ENCODE data around the gene MCTP1.

MCTP1 gene

DNA sequence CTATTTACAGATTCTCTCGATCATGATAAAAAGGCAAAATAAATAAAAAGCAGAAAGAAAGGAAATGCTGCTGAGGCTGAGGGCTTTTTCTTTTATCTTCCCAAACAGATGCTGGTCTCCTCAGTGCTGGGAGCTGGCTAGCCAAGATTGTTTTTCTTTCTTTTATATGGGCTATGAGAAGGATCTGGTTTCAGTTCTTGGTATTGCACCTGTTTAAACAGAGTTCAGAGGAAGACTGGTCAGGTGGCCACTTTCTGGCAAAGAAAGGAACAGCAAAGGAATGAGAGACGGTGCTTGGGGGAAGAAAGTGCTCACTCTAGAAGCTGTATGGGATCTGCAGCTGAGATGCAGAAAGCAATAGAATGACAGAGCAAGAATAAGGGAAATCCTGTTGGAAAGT is 577.5 kb downstream of the MCTP1 start:
- DNase-seq (ENCODE audit: low read depth, low spot score), result no peak

DNA sequence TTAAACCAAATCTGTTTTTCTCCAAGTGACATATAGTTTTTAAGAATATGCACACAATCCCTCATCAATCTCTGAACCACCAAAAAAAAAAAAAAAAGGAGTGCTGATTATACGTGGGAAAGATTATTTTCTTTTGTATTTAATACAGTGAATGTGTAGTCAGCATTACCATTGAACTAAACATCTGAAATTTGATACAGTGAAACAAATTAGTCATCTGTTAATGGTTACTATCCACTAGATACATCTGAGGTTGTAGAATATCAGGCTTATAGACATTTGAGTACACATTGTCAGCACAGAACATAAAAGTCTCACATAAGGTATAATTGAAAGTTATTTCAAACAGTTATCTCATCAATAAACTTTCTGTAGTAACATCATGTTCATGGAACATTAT is 579.5 kb downstream of the MCTP1 start:
- DNase-seq (ENCODE audit: low read depth, low spot score), result no peak

DNA sequence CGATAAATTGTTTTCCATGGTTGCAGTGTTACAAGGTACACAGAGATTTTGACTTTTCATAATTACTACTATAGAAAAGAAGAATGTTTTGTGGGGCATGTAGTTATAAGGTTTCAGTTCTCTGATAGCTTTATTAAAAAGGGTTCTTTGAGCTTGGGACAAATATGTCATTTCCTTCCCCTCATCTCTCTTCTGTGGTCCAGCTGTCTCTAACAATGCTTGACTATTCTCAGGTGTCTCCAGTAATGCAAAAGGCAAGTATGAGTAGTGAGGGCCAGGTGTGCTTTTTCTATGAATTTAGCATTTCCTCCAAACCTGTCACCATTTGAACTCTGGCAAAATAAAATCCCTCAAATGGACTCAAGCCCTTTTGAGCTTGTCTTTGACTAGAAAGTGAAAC is 582.2 kb downstream of the MCTP1 start:
- DNase-seq (ENCODE audit: low read depth, low spot score), result no peak

DNA sequence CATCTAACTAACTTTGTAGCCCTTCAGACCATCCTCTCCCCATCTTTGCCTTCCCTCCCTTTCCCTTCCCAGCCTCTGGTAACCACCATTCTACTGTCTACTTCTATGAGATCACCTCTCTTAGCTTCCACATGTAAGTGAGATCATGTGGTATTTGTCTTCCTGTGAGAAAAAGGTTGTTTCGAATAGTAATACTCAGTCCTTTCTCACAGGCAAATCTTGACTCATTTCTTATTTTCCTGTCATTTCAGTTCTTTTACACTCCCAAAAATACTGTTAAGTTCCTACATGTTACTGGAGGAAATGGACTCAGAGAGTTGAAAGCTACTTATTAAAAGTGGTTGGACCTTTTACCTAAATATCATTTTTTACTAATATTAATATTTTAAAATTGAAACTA is 584.3 kb downstream of the MCTP1 start:
- no peak for DNase-seq (ENCODE audit: low read depth, low spot score)

DNA sequence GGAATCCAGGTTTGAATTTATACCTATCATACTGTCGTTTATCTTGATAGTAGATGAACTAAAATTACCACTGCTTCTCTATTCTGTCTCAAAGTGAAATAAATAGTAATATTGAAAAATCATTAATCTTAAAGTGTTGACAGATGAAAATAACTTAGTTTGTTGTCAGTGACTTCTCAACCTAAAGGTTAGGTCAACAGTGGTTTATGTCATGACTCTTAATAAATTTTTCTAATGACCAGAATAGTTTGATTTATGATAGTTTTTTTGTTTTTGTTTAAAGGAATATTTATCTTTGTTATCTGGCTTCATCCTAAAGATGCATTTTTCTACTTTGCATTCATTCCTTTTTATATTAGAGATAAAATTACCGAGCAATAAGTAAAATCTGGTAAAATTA is 585.3 kb downstream of the MCTP1 start:
- no peak for DNase-seq (ENCODE audit: low read depth, low spot score)

DNA sequence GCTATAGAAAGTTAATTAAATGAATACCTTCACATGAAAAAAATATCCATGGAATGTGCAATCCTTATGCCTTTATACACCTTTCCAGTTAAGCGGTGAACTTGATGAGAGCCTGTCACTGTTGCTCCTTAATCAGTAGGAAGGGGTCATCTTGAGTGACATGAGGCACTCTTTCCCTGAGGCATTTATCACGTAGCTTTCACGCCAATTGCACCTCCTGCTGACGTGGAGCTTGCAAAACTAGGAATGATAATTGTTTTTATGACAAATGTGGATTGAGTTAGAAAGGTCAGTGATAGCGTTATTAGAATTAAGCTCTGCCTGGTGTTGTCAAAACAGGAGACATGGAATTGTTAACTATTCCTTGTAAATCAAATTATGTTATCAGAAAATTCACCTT is 586.7 kb downstream of the MCTP1 start:
- DNase-seq (ENCODE audit: low read depth, low spot score), result no peak

DNA sequence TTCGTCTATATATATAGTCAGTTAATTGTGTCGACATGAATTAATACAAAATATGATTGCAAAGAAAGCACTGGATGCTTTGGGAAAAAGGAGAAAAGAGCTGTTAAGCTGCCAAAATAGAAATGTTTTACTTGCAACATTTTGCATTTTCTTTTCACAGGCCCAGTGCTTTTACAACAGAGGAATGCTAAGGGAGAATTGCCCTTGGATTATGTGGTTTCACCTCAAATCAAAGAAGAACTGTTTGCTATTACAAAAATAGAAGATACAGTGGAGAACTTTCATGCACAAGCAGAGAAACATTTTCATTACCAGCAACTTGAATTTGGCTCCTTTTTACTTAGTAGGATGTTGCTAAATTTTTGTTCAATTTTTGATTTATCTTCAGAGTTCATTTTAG is 590.2 kb downstream of the MCTP1 start:
- no peak for DNase-seq (ENCODE audit: low read depth, low spot score)

DNA sequence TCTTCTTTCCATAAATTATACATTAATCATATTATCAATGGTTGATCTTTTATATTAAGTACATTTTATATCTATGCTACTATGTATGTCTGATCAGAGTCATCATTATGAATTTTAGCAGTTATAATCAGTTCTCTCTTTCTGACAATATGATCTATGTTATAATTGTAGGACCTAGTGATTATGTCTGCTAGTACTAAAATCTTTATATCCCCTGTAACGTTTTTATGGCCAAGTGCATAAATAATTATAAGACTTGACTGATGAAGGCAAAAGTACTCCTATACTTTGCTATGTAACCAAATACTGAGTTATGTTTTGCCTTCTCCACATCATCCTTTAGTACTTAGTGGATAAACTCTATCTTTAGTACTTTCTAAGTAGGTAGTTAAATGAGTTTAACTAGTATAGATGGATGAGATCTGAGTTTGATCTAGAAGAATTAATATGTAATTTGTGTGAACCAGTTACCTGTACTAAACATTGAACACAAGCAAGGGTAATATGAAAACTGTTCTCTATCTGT is 591.0 kb downstream of the MCTP1 start:
- DNase-seq (ENCODE audit: low read depth, low spot score), result no peak

DNA sequence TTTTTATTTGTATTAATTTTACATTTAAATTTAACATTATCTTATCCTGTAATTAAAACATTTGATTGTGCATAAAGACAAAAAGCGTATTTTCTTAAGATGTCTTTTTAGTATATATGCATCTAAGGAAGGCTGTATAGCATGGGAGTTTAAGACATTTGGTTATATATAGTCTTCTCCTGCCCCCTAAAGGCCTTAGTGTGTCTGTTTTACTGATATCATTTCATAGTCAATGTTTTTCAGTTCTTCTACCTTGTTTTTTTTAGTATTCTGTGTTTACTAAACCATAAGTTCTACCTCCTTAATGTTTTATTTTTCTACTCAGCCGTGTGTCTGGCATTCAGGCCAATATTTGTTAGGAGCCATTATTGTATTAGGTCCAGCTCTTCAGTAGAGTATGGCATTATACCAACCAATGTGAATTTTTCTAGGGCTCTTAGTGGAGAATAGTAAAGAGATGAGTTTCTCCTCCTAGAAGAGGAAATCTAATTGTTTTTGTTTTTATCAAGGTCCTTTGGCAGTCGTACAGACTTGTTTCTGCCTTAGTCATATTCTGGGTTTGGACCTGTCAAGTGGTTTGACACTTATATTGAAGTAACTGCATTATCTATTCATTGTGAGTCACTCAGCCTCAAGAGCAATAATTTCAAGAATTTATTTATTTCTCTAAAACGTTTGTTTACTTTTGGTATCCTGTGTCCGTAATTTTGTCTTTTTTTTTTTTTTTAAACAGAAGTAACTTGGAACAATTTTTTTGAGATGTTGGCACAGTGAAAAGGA is 591.7 kb downstream of the MCTP1 start:
- no peak for DNase-seq (ENCODE audit: low read depth, low spot score)

DNA sequence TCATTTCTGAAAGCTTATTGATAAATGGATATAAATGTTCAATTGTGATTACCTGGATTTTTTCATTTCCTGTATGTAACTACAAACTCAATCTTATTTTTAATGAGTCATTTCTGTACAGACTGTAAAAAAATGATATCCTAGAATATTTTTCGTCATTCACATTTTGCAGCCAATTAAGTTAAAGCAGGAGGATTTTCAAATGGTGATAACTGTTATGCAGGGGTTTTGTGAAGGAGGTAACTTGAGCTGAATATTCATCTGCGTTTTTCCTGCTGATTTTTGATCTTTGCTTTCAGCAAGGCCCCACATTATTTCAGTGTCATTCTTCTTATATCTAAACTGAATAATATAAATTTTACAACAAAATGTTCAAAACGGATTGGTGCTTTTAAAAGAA is 592.3 kb downstream of the MCTP1 start:
- DNase-seq (ENCODE audit: low read depth, low spot score), result no peak

DNA sequence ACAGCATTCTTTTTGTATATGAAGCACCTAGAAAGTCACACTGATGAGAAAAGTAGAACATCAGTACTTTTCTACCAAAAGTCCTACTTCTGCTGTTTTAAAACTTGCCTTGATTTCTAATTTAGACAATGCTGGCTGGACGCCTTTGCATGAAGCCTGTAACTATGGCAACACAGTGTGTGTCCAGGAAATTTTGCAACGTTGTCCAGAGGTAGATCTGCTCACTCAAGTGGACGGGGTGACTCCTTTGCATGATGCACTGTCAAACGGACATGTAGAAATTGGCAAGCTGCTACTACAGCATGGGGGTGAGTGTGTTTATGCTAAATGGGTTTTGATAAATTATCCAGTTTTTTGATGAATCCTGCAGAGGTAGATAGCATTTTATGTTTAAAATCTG is 592.9 kb downstream of the MCTP1 start:
- no peak for DNase-seq (ENCODE audit: low read depth, low spot score)

DNA sequence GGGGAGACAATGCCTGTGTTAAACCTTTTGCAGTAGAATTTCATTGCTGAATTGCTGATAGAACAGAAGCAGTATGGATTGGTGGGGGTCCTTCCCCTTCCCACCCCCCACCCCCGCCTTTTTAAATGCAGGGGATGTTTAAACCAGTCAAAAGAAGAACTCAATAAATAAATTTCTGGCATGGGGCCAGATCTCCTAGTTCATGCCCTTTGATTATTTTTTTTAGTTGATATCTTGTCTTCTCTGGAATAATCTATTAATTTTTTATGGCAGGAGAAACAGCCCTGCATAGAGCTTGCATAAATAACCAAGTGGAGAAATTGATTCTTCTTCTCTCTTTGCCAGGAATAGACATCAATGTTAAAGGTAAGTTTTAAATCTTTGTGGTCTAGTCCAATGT is 593.6 kb downstream of the MCTP1 start:
- DNase-seq (ENCODE audit: low read depth, low spot score), result no peak

DNA sequence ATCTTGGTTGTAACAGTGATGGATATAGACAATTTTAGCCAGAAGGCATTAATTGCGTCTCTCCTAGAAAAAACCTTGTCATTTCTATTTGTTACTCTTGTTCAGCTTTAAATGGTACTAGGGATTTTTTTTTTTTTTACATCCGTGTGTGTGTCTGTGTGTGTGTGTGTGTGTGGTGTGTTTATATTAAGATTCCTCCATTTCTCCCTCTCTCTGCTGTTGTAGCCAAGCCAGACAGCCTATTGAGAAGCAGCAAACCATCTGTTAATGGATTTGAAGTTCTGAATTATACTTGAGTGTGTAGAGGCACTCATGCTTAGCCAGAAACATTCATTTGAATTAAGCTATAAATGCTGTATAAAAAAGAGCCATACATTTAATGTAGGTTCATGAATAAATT is 594.1 kb downstream of the MCTP1 start:
- no peak for DNase-seq (ENCODE audit: low read depth, low spot score)

DNA sequence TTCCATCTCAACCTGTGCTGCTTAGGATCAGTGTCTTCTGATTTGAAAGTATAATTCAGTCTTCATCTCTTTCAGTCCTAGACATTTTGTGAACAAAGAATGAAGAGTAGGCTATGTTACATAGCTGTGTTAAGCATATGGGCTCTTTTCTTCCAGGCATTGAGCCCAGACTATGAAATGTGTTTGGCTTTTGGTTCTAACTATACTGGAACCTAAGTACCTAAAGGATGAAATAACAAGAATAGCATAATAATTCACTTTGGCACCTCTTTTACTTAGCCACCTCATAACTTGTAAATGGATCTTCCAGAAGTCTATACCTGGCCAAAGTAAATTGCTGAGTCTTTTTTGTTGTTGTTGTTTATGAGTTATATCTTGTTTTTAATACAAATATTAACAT is 595.0 kb downstream of the MCTP1 start:
- no peak for DNase-seq (ENCODE audit: low read depth, low spot score)

DNA sequence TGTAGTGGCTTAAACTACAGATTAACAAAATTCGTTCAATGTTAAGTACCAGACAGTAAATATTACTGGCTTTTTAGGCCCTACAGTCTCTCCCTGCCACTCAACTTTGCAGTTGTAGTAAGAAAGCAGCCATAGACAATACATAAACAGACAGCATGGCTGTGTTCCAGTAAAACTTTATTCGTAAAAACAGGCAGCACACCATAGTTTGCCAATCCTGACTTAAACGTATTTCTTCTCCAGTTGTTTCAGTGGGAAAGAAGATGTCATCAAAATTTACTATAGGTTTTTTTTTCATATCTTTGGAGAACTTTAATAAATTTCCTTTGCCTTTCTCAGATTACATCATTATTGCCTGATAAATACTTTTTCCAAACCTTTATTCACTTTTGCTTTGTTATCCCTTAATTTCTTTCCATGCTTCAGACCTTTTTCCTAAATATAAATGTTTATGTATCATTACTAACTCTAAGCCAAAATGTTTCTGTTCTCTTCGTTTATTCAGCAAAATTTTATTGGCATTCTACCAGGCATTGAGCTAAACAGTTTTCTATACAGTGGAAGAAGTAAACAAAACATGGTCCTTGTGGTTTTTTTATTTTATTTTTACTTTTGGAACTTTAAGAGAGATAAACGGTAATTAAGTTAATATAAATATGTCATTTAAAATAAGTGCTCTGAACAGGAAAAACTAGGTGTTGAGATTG is 601.9 kb downstream of the MCTP1 start:
- DNase-seq (ENCODE audit: low read depth, low spot score), result no peak

DNA sequence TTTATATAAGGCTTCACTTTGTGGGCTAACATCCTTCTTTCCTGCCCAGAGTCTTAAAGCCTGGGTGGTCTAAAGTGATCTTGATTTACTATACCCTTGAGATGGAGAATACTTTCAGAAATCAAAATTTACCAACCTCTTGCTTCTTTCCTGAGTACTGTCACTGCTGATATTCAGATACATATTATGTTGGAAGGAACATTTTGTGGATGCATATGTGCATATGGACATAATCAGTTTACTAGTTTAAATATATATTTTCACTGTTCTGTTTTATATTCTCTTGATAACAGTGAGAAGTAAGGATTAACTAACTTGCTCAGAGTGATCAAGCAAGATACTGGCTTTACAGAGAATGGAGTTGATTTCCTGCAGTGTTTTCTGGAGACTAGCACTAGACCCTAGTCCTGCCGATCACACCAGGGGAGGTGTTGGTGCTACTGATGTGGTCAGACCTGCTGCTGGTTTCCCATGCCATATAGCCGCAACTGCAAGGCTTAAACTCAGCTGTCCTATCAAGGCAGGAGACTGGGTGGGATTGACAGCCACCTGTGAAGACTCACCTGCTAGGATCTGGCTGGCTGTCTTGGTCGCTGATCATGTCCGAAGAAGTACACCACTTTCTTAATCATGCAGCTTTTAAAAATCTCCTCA is 608.8 kb downstream of the MCTP1 start:
- DNase-seq (ENCODE audit: low read depth, low spot score), result no peak

DNA sequence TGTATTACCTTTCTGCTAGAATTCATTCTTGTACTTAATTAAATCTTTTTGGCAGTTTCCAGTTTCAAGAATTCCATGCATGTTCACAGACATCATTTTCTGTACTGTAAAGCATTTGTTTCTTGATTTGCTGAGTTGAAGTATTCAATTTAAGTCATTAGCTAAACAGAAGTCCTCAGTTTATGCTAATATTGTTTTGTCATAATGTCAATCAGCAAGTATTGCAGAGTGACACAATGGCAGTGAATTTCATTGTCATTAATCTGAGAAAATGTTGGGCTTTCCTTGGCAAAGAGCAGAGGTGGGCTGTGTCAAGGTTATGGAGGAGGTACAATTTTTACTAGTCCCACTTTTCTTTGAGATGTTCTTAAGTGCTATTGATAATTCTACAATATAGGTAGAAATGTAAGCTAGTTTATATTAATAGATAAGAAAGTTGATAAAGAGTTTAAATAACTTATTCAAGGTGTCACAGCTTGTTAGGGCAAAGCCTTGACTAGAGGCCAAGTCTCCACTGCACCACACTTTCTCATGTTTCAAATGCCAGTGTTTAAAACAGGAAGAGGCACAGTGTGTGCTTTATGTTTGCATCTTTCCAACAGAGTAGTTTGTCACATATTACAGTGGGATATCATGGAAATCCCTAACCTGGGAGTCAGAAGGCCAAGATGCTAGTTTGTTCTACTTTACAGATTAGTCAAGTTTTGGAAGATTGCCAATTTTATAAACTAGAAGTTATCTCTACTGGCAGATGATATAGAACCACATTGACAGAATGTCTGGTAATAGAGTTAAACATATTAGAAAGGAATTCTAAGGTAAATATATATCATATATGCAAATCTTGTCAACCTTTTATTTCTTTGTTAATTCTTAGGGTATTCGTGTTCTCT is 610.2 kb downstream of the MCTP1 start:
- no peak for DNase-seq (ENCODE audit: low read depth, low spot score)

DNA sequence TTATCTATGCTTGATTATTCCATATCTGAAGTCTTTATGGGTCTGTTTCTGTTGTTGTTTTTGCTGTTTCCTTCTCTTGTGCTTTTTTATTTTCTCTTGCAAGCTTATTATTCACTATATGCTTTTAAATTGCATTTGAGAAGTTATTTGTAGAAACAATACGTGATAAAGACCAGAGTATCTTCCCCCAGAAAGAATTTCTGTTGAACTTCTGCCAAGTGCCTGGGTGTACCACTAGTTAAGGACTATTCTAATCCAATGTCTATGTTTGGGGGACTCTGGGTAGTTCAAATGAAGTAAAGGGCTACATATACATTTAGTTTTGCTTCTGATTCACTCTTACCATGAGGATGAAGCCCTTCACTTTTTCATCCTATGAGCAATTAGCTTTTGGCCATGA is 612.1 kb downstream of the MCTP1 start:
- DNase-seq (ENCODE audit: low read depth, low spot score), result no peak

DNA sequence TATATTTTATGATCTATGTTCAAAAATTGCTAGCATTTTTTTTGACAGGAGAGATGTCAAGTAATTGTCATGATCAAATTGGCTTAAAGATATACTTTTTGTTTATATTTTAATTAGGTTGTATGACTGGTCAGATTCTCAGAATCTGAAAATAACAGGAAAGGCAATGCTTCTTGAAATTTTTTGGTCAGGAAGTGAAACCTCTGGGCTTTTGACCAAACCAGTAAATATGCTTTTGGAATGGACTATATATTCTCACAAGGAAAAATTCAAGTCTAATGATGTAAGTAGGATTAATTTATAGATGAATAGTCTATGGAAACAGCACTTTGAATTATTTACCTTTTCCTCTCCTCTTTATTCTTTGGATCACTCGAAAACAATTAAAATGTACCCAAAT is 614.2 kb downstream of the MCTP1 start:
- DNase-seq (ENCODE audit: low read depth, low spot score), result no peak

DNA sequence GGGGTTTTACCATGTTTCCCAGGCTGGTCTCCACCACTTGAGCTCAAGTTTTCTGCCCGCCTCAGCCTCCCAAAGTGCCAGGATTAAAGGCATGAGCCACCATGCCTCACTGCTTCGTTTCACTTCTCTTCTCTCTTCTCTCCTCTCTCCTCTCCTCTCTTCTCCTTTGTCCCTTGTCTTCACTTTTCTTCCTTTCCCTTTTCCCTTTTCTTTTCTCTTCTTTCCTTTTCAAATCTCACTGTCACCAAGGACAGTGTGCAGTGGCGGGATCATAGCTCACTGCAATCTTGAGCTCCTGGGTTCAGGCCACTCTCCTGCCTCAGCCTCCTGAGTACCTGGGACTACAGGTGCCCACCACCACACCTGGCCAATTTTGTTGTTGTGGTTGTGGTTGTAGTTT is 617.0 kb downstream of the MCTP1 start:
- no peak for DNase-seq (ENCODE audit: low read depth, low spot score)

DNA sequence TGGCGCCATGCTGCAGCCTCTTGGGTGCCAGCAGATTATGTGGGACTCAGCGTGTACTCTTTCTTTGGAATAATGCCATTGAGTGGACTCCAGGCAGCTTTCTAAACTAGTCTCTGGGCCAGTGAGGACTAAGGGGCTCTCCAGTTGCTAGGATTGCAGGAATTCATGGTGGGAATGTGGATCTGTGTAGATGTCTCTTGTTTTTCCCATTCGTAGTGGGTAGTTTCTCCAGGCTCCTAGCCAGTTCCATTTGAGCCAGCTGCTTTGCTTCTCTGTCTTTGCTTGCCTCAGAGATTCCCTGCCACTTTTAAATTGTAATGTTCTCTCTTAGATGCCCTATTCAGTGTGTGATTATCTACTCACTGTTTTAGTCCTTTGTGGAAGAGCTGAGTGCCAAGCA is 623.8 kb downstream of the MCTP1 start:
- DNase-seq (ENCODE audit: low read depth, low spot score), result no peak

DNA sequence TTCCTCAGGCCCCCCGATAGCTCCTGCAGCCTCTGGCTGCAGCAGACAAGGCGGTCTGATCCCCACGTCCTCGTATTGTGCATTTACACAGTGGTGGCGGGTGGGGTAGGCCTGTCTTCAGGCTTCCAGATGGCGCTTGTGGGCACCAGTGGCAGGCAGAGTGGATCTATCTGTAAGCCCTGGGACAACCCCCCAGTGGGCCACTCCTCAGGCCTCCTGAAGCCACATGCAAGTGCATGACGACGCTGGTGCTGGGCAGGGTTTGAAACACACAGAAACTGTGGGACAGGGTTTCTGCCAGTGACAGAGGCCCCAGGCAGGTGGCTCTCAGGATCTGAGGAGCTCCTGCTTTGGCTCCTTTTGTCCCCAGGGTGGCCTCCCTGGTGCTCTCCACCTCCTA is 624.4 kb downstream of the MCTP1 start:
- no peak for DNase-seq (ENCODE audit: low read depth, low spot score)

All from activated CD4-positive, CD25-positive, alpha-beta regulatory T cell treated with anti-CD3 and anti-CD28 coated beads, Interleukin-2, amount 50 U/mL, for 16 hours (primary cell).